Measurements from ENCODE around the gene NCAPG2. TPM values are rescaled to one million over a fixed set of nuclear protein-coding genes. Genes with fewer than 3 reads are reported as not detected.

NCAPG2 gene
- total RNA-seq, 1 donor from 2014 or later = 46.1 TPM

- Mint-ChIP-seq H3K4me3 (no peak overlapping the region), H3K4me1 (ENCODE audit: unreplicated experiment) (no peaks in the 10 kb centered on the region), H3K36me3 (peaks cover 5% of the 10 kb centered on the region), H3K27ac (no peak overlapping the region), H3K27me3 (no peaks in the 10 kb centered on the region), H3K9me3 (no peaks in the 10 kb centered on the region)
- DNase-seq (ENCODE audit: extremely low spot score, unreplicated experiment) = no peak
- no peak for TF ChIP-seq CTCF (conservative IDR thresholded peaks at IDR 0.05)
Measured at GRCh38 chr7:158606671-158607424, 97.8 kb downstream of the NCAPG2 start.

GRCh38 chr7:158606129-158606528 is 98.5 kb downstream of the NCAPG2 start:
- TF ChIP-seq CTCF (conservative IDR thresholded peaks at IDR 0.05) = no peak
- no peaks in the 10 kb centered on the region for H3K4me1 Mint-ChIP-seq (ENCODE audit: unreplicated experiment)
- H3K27me3 Mint-ChIP-seq = no peaks in the 10 kb centered on the region
- no peaks in the 10 kb centered on the region for H3K9me3 Mint-ChIP-seq
- H3K36me3 Mint-ChIP-seq = peaks cover 5% of the 10 kb centered on the region
- no peak overlapping the region for H3K27ac Mint-ChIP-seq
- no peak for DNase-seq (ENCODE audit: extremely low spot score, unreplicated experiment)
- no peak overlapping the region for H3K4me3 Mint-ChIP-seq

GRCh38 chr7:158603773-158604755 is 100.5 kb downstream of the NCAPG2 start:
- TF ChIP-seq CTCF (conservative IDR thresholded peaks at IDR 0.05) = no peak
- Mint-ChIP-seq H3K27me3 (no peaks in the 10 kb centered on the region), H3K4me3 (no peak overlapping the region), H3K36me3 (peaks cover 5% of the 10 kb centered on the region), H3K27ac (no peak overlapping the region), H3K9me3 (no peaks in the 10 kb centered on the region), H3K4me1 (ENCODE audit: unreplicated experiment) (no peaks in the 10 kb centered on the region)
- no peak for DNase-seq (ENCODE audit: extremely low spot score, unreplicated experiment)

- H3K36me3 Mint-ChIP-seq = peaks cover 5% of the 10 kb centered on the region
- no peak overlapping the region for H3K27ac Mint-ChIP-seq
- no peak for DNase-seq (ENCODE audit: extremely low spot score, unreplicated experiment)
- no peaks in the 10 kb centered on the region for H3K4me1 Mint-ChIP-seq (ENCODE audit: unreplicated experiment)
- no peak for TF ChIP-seq CTCF (conservative IDR thresholded peaks at IDR 0.05)
- H3K4me3 Mint-ChIP-seq = no peak overlapping the region
- H3K27me3 Mint-ChIP-seq = no peaks in the 10 kb centered on the region
- H3K9me3 Mint-ChIP-seq = no peaks in the 10 kb centered on the region
Measured at GRCh38 chr7:158602905-158603772, 101.5 kb downstream of the NCAPG2 start.

GRCh38 chr7:158602041-158602440 is 102.6 kb downstream of the NCAPG2 start:
- Mint-ChIP-seq H3K27me3 (no peaks in the 10 kb centered on the region), H3K36me3 (peaks cover 5% of the 10 kb centered on the region), H3K4me1 (ENCODE audit: unreplicated experiment) (no peaks in the 10 kb centered on the region), H3K9me3 (no peaks in the 10 kb centered on the region), H3K4me3 (no peak overlapping the region), H3K27ac (no peak overlapping the region)
- no peak for TF ChIP-seq CTCF (conservative IDR thresholded peaks at IDR 0.05)
- DNase-seq (ENCODE audit: extremely low spot score, unreplicated experiment) = no peak

Data from type B pancreatic cell (in vitro differentiated cells).